A673 (cell line): ENCODE data around the gene CD40LG. TPM values are rescaled to one million over a fixed set of nuclear protein-coding genes. Genes with fewer than 3 reads are reported as not detected.

ENCODE experiments used
- BruUV-seq: library from RNA; stranded (reverse); fragments of 400-500 nt; replicated peaks from 2 replicates; lab custom pipeline; 2021; lab: Mats Ljungman, UMichigan
- CTCF ChIA-PET: fragments of 300-600 bp; sonication (Branson Sonifier 250); formaldehyde crosslinking; loops from one replicate; lab custom pipeline; 2022; ENCODE audit warnings: antibody characterized with exemption; lab: Charles Lee
- POLR2A ChIA-PET: fragments of 300-600 bp; sonication (Branson Sonifier 250); formaldehyde crosslinking; loops from one replicate; lab custom pipeline; 2022; ENCODE audit warnings: antibody characterized with exemption; ENCODE audit not compliant: low non-redundant PET; lab: Charles Lee
- DNase-seq: peaks from one replicate; pipeline ENCODE4 v3.0.0-alpha.2; 2015; ENCODE audit warnings: low spot score
- H3K27ac ChIP-seq: fragments of 200-600 bp; sonication (generic); 2 replicates; pipeline ENCODE4 v1.5.1; 2016; ENCODE audit warnings: mixed run types, low read depth, mild to moderate bottlenecking, mixed read lengths, antibody characterized with exemption, low read length; ENCODE audit not compliant: poor library complexity, severe bottlenecking
- H3K27me3 ChIP-seq: fragments of 200-600 bp; sonication (generic); replicated peaks from 2 replicates; pipeline ENCODE4 v1.6.1; 2017; ENCODE audit warnings: mixed run types, low read depth, mild to moderate bottlenecking, mixed read lengths, antibody characterized with exemption, low read length; ENCODE audit not compliant: insufficient read depth, poor library complexity
- H3K36me3 ChIP-seq: fragments of 200-600 bp; sonication (generic); 2 replicates; pipeline ENCODE4 v1.6.1; 2016; ENCODE audit warnings: mixed run types, mild to moderate bottlenecking, mixed read lengths, antibody characterized with exemption, low read length; ENCODE audit not compliant: insufficient read depth, poor library complexity, severe bottlenecking
- H3K4me1 ChIP-seq: fragments of 200-600 bp; sonication (generic); 2 replicates; pipeline ENCODE4 v1.6.1; 2017; ENCODE audit warnings: mixed run types, mild to moderate bottlenecking, mixed read lengths, antibody characterized with exemption, low read length; ENCODE audit not compliant: insufficient read depth, poor library complexity, severe bottlenecking
- H3K4me3 ChIP-seq: fragments of 200-600 bp; sonication (generic); 2 replicates; pipeline ENCODE4 v1.5.1; 2016; ENCODE audit warnings: low read depth, mixed run types, mild to moderate bottlenecking, mixed read lengths, low read length; ENCODE audit not compliant: poor library complexity, severe bottlenecking
- H3K9me3 ChIP-seq: fragments of 200-600 bp; sonication (generic); 2 replicates; pipeline ENCODE4 v1.6.1; 2016; ENCODE audit warnings: mixed run types, low read depth, mild to moderate bottlenecking, mixed read lengths, antibody characterized with exemption, low read length; ENCODE audit not compliant: poor library complexity, severe bottlenecking
- CTCF ChIP-seq: fragments of 300-800, 200-600 bp; sonication (generic); conservative IDR thresholded peaks from 2 replicates; pipeline ENCODE4 v1.5.1; 2017; ENCODE audit warnings: low read depth, mild to moderate bottlenecking, antibody characterized with exemption, low read length, moderate library complexity, mixed read lengths
- EZH2 ChIP-seq: fragments of 200-600 bp; sonication (generic); IDR thresholded peaks from 2 replicates; pipeline ENCODE4 v1.6.1; 2017; ENCODE audit warnings: borderline replicate concordance, low read depth, mild to moderate bottlenecking, mixed read lengths, antibody characterized with exemption, low read length; ENCODE audit not compliant: poor library complexity, severe bottlenecking
- intact Hi-C: fragments of 100-400 bp; cut with micrococcal nuclease; formaldehyde crosslinking; loops from one replicate; pipeline ENCODE4 v1.10.0; 2022; ENCODE audit not compliant: unreplicated experiment
- total RNA-seq: library from RNA; stranded (reverse); gene quantifications from 2 replicates; pipeline ENCODE4 v1.2.3, GENCODE V29; 2021

The CD40LG gene
- total RNA-seq, 1 experiment from 2014 or later: not detected

- intact Hi-C loops: no loop called here
- H3K27ac ChIP-seq: no peak overlapping the region
- H3K4me1 ChIP-seq: no peaks in the 10 kb centered on the region
- no TSS peak for BruUV-seq
- no peaks in the 10 kb centered on the region for H3K27me3 ChIP-seq
- ChIA-PET POLR2A (no interaction called here), CTCF (no interaction called here)
- no peak for DNase-seq
- no peak overlapping the region for H3K4me3 ChIP-seq
- H3K36me3 ChIP-seq: no peaks in the 10 kb centered on the region
- no peaks in the 10 kb centered on the region for H3K9me3 ChIP-seq
- TF ChIP-seq CTCF (no peak), EZH2 (no peak)
These were observed 26.5 kb downstream of the CD40LG start for GRCh38 chrX:136674270-136674985.

- ChIA-PET CTCF (no interaction called here), POLR2A (no interaction called here)
- H3K27me3 ChIP-seq: no peaks in the 10 kb centered on the region
- no peak overlapping the region for H3K27ac ChIP-seq
- H3K4me3 ChIP-seq: no peak overlapping the region
- H3K36me3 ChIP-seq: no peaks in the 10 kb centered on the region
- DNase-seq: no peak
- no peaks in the 10 kb centered on the region for H3K4me1 ChIP-seq
- H3K9me3 ChIP-seq: no peaks in the 10 kb centered on the region
- intact Hi-C loops: no loop called here
- BruUV-seq: no TSS peak
- TF ChIP-seq CTCF (no peak), EZH2 (no peak)
These were observed 31.6 kb downstream of the CD40LG start for GRCh38 chrX:136679531-136679930.

- H3K27ac ChIP-seq: no peak overlapping the region
- intact Hi-C loops: no loop called here
- ChIA-PET POLR2A (no interaction called here), CTCF (interaction anchor here (1.0 kb wide), 1 partner anchor 18 kb away, joined by 4 read pairs; no protein-coding TSS in a partner anchor)
- H3K4me1 ChIP-seq: no peaks in the 10 kb centered on the region
- no peaks in the 10 kb centered on the region for H3K36me3 ChIP-seq
- no peak for DNase-seq
- BruUV-seq: no TSS peak
- no peaks in the 10 kb centered on the region for H3K27me3 ChIP-seq
- no peak overlapping the region for H3K4me3 ChIP-seq
- H3K9me3 ChIP-seq: no peaks in the 10 kb centered on the region
- TF ChIP-seq CTCF (no peak), EZH2 (no peak)
These were observed 36.2 kb downstream of the CD40LG start for GRCh38 chrX:136684120-136684519.
